ENCODE data around the gene STK38L. TPM values are rescaled to one million over a fixed set of nuclear protein-coding genes. Genes with fewer than 3 reads are reported as not detected.

STK38L gene
- total RNA-seq, 2 donors from 2014 or later = 33.2 to 78.3 TPM

DNA sequence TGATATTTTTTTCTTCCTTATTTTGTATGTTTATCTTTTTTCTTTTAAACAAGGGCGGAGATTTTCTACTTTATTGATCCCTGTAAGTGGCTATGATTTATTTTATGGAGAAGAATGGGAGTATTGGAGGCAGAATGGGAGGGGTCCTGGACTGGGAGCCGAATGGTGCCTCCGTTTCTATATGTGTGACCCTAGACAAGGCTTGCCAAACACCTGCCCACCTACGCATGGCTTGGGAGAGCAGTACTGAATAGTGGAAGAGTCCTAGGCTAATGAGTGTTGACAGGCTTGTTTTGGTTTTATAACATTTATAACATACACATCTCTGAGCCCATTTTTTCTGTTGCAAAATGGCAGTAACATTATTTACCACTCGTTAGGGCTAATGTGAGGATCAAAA lies 29.0 kb downstream of the STK38L start:
- H3K4me3 ChIP-seq (ENCODE audit: low read length) = no peak overlapping the region
- H3K27me3 ChIP-seq (ENCODE audit: control insufficient read depth, insufficient read depth, low read length, poor library complexity, severe bottlenecking) = no peaks in the 10 kb centered on the region
- peaks cover 4% of the 10 kb centered on the region for H3K4me1 ChIP-seq (ENCODE audit: control insufficient read depth, insufficient read depth, low read length)
- Mint-ChIP-seq H3K27ac (no peak overlapping the region), H3K9me3 (peaks cover 11% of the 10 kb centered on the region), H3K4me3 (no peak overlapping the region), H3K36me3 (ENCODE audit: low read depth) (peaks cover 14% of the 10 kb centered on the region), H3K27me3 (ENCODE audit: insufficient read depth) (no peaks in the 10 kb centered on the region), H3K4me1 (peaks cover 30% of the 10 kb centered on the region)
- no peak overlapping the region for H3K27ac ChIP-seq (ENCODE audit: low read depth, low read length)
- 94 to 100% methylated on average over 2 to 4 of the region's 5 CpGs for WGBS, 2 experiments (ENCODE audit: insufficient coverage in 1 of 2, insufficient read length in 1 of 2)
- H3K36me3 ChIP-seq (ENCODE audit: control insufficient read depth, insufficient read depth, low read length) = no peaks in the 10 kb centered on the region
- no peak for DNase-seq
- TF ChIP-seq, protein P1, sequence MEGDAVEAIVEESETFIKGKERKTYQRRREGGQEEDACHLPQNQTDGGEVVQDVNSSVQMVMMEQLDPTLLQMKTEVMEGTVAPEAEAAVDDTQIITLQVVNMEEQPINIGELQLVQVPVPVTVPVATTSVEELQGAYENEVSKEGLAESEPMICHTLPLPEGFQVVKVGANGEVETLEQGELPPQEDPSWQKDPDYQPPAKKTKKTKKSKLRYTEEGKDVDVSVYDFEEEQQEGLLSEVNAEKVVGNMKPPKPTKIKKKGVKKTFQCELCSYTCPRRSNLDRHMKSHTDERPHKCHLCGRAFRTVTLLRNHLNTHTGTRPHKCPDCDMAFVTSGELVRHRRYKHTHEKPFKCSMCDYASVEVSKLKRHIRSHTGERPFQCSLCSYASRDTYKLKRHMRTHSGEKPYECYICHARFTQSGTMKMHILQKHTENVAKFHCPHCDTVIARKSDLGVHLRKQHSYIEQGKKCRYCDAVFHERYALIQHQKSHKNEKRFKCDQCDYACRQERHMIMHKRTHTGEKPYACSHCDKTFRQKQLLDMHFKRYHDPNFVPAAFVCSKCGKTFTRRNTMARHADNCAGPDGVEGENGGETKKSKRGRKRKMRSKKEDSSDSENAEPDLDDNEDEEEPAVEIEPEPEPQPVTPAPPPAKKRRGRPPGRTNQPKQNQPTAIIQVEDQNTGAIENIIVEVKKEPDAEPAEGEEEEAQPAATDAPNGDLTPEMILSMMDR (conservative IDR thresholded peaks at IDR 0.05) = no peak
- no peaks in the 10 kb centered on the region for H3K9me3 ChIP-seq (ENCODE audit: control insufficient read depth, low read length)
- H3K9ac ChIP-seq (ENCODE audit: extremely low read depth, low read length, poor library complexity, severe bottlenecking) = no peak overlapping the region

DNA sequence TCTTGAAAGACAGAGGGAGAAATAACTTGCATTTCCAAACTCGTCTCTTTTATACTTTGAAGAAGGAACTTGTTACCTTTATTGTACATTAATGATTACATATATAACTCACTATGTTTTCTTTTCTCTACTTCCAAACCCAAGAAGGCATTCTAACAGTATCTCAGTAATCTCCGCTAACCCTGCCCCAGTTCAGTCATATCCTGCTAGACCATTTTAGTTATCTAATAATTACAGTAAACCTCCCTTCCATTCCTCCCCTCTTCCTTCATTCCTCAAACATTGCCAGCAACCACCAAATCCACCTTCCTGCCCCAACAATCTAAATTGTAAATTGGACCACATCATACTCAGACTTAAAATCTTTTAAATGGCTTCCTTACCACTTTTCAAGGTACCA lies 30.6 kb downstream of the STK38L start:
- Mint-ChIP-seq H3K27me3 (ENCODE audit: insufficient read depth) (no peaks in the 10 kb centered on the region), H3K9me3 (peaks cover 3% of the 10 kb centered on the region), H3K36me3 (ENCODE audit: low read depth) (peaks cover 7% of the 10 kb centered on the region), H3K27ac (peak overlapping the region; percentile 0), H3K4me3 (no peak overlapping the region), H3K4me1 (peaks cover 30% of the 10 kb centered on the region)
- no peak for DNase-seq
- no peaks in the 10 kb centered on the region for H3K36me3 ChIP-seq (ENCODE audit: control insufficient read depth, insufficient read depth, low read length)
- no peak overlapping the region for H3K4me3 ChIP-seq (ENCODE audit: low read length)
- 90% methylated on average over 2 of the region's 2 CpGs; no CpG with 5 or more reads in 1 of the 2 experiments for WGBS, 2 experiments (ENCODE audit: insufficient coverage in 1 of 2, insufficient read length in 1 of 2)
- TF ChIP-seq, protein P1 (conservative IDR thresholded peaks at IDR 0.05) = no peak
- no peak overlapping the region for H3K9ac ChIP-seq (ENCODE audit: extremely low read depth, low read length, poor library complexity, severe bottlenecking)
- peaks cover 4% of the 10 kb centered on the region for H3K4me1 ChIP-seq (ENCODE audit: control insufficient read depth, insufficient read depth, low read length)
- H3K9me3 ChIP-seq (ENCODE audit: control insufficient read depth, low read length) = no peaks in the 10 kb centered on the region
- H3K27me3 ChIP-seq (ENCODE audit: control insufficient read depth, insufficient read depth, low read length, poor library complexity, severe bottlenecking) = no peaks in the 10 kb centered on the region
- no peak overlapping the region for H3K27ac ChIP-seq (ENCODE audit: low read depth, low read length)

DNA sequence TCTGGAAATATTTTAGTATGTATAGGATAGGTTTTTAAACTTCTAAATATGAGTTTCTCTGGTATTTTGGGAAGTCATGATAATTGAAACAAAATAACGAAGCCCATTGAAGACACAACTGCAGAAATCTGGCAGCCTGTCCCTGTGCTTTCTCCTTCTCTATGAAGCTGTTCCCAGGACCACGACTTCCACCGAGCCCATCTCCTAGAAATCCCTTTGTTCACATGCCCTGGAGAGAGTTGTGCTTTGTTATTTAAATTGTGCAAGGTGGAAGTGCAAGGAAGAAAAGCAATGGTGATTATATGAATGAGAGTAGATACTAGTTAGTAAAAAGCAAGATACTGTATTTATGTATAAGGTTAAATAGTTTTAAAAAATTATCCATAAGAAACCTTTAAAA lies 32.2 kb downstream of the STK38L start:
- no peaks in the 10 kb centered on the region for H3K9me3 ChIP-seq (ENCODE audit: control insufficient read depth, low read length)
- no peak overlapping the region for H3K4me3 Mint-ChIP-seq
- H3K36me3 Mint-ChIP-seq (ENCODE audit: low read depth) = no peaks in the 10 kb centered on the region
- no peaks in the 10 kb centered on the region for H3K27me3 ChIP-seq (ENCODE audit: control insufficient read depth, insufficient read depth, low read length, poor library complexity, severe bottlenecking)
- no peaks in the 10 kb centered on the region for H3K36me3 ChIP-seq (ENCODE audit: control insufficient read depth, insufficient read depth, low read length)
- peaks cover 30% of the 10 kb centered on the region for H3K4me1 Mint-ChIP-seq
- peak; percentile 60 for DNase-seq
- H3K27ac Mint-ChIP-seq = no peak overlapping the region
- no peak overlapping the region for H3K9ac ChIP-seq (ENCODE audit: extremely low read depth, low read length, poor library complexity, severe bottlenecking)
- H3K4me3 ChIP-seq (ENCODE audit: low read length) = no peak overlapping the region
- no peaks in the 10 kb centered on the region for H3K9me3 Mint-ChIP-seq
- peaks cover 4% of the 10 kb centered on the region for H3K4me1 ChIP-seq (ENCODE audit: control insufficient read depth, insufficient read depth, low read length)
- H3K27me3 Mint-ChIP-seq (ENCODE audit: insufficient read depth) = no peaks in the 10 kb centered on the region
- WGBS, 2 experiments (ENCODE audit: insufficient coverage in 1 of 2, insufficient read length in 1 of 2) = 47% methylated on average over 3 of the region's 3 CpGs; no CpG with 5 or more reads in 1 of the 2 experiments
- TF ChIP-seq, protein P1 (conservative IDR thresholded peaks at IDR 0.05) = no peak
- H3K27ac ChIP-seq (ENCODE audit: low read depth, low read length) = peak overlapping the region; percentile 62

Measured in endodermal cell (in vitro differentiated cells).